T-helper 1 cell treated with Interleukin-12 subunit alpha and Interleukin-12 subunit beta and Interleukin-4 antibody, amounts not matched to agents 30 μg/mL and 1 μg/mL, for 36 hours (primary cell): Measurements from ENCODE around the gene EEF1A2.

Experiments
- H3K27ac Mint-ChIP-seq: one replicate; pipeline ENCODE4 v1.8.0; 2021; ENCODE audit warnings: mild to moderate bottlenecking, mixed read lengths
- H3K27me3 Mint-ChIP-seq: one replicate; pipeline ENCODE4 v1.8.0; 2021; ENCODE audit warnings: low read depth, mixed read lengths
- H3K36me3 Mint-ChIP-seq: one replicate; pipeline ENCODE4 v1.8.0; 2021; ENCODE audit warnings: low read depth, mixed read lengths
- H3K4me1 Mint-ChIP-seq: one replicate; pipeline ENCODE4 v1.8.0; 2021; ENCODE audit warnings: low read depth, mixed read lengths
- H3K4me3 Mint-ChIP-seq: one replicate; pipeline ENCODE4 v1.8.0; 2021; ENCODE audit warnings: mild to moderate bottlenecking, moderate library complexity, mixed read lengths
- H3K9me3 Mint-ChIP-seq: one replicate; pipeline ENCODE4 v1.8.0; 2021; ENCODE audit warnings: mixed read lengths

EEF1A2 gene

GRCh38 chr20:63494084-63494419 lies 4.8 kb downstream of the EEF1A2 start:
- Mint-ChIP-seq H3K27ac (no peak overlapping the region), H3K9me3 (no peaks in the 10 kb centered on the region), H3K27me3 (peaks cover 21% of the 10 kb centered on the region), H3K4me1 (peaks cover 2% of the 10 kb centered on the region), H3K4me3 (no peak overlapping the region), H3K36me3 (no peaks in the 10 kb centered on the region)

- Mint-ChIP-seq H3K27ac (no peak overlapping the region), H3K4me1 (peaks cover 2% of the 10 kb centered on the region), H3K27me3 (peaks cover 21% of the 10 kb centered on the region), H3K4me3 (no peak overlapping the region), H3K9me3 (no peaks in the 10 kb centered on the region), H3K36me3 (no peaks in the 10 kb centered on the region)
Observed at GRCh38 chr20:63493563-63494020, 5.3 kb downstream of the EEF1A2 start.

- no peaks in the 10 kb centered on the region for H3K36me3 Mint-ChIP-seq
- no peak overlapping the region for H3K4me3 Mint-ChIP-seq
- H3K27ac Mint-ChIP-seq: no peak overlapping the region
- H3K9me3 Mint-ChIP-seq: no peaks in the 10 kb centered on the region
- peaks cover 2% of the 10 kb centered on the region for H3K4me1 Mint-ChIP-seq
- H3K27me3 Mint-ChIP-seq: peaks cover 21% of the 10 kb centered on the region
Observed at GRCh38 chr20:63492982-63493381, 5.9 kb downstream of the EEF1A2 start.

- peaks cover 19% of the 10 kb centered on the region for H3K27me3 Mint-ChIP-seq
- H3K36me3 Mint-ChIP-seq: no peaks in the 10 kb centered on the region
- no peaks in the 10 kb centered on the region for H3K9me3 Mint-ChIP-seq
- H3K27ac Mint-ChIP-seq: no peak overlapping the region
- H3K4me3 Mint-ChIP-seq: no peak overlapping the region
- peaks cover 2% of the 10 kb centered on the region for H3K4me1 Mint-ChIP-seq
Observed at GRCh38 chr20:63492518-63492917, 6.4 kb downstream of the EEF1A2 start.

GRCh38 chr20:63491635-63492230 lies 7.2 kb downstream of the EEF1A2 start:
- H3K9me3 Mint-ChIP-seq: no peaks in the 10 kb centered on the region
- H3K36me3 Mint-ChIP-seq: no peaks in the 10 kb centered on the region
- H3K27me3 Mint-ChIP-seq: peaks cover 11% of the 10 kb centered on the region
- no peak overlapping the region for H3K4me3 Mint-ChIP-seq
- H3K27ac Mint-ChIP-seq: no peak overlapping the region
- H3K4me1 Mint-ChIP-seq: peaks cover 2% of the 10 kb centered on the region

- Mint-ChIP-seq H3K36me3 (no peaks in the 10 kb centered on the region), H3K27ac (no peak overlapping the region), H3K4me1 (no peaks in the 10 kb centered on the region), H3K9me3 (no peaks in the 10 kb centered on the region), H3K4me3 (no peak overlapping the region), H3K27me3 (peaks cover 6% of the 10 kb centered on the region)
Observed at GRCh38 chr20:63491078-63491477, 7.8 kb downstream of the EEF1A2 start.

- peaks cover 6% of the 10 kb centered on the region for H3K27me3 Mint-ChIP-seq
- H3K36me3 Mint-ChIP-seq: no peaks in the 10 kb centered on the region
- H3K27ac Mint-ChIP-seq: no peak overlapping the region
- H3K4me1 Mint-ChIP-seq: no peaks in the 10 kb centered on the region
- H3K9me3 Mint-ChIP-seq: no peaks in the 10 kb centered on the region
- no peak overlapping the region for H3K4me3 Mint-ChIP-seq
Observed at GRCh38 chr20:63490416-63490815, 8.5 kb downstream of the EEF1A2 start.

GRCh38 chr20:63488315-63489251 lies 10.3 kb downstream of the EEF1A2 start:
- H3K27me3 Mint-ChIP-seq: peaks cover 9% of the 10 kb centered on the region
- H3K4me3 Mint-ChIP-seq: no peak overlapping the region
- no peaks in the 10 kb centered on the region for H3K4me1 Mint-ChIP-seq
- H3K9me3 Mint-ChIP-seq: no peaks in the 10 kb centered on the region
- H3K27ac Mint-ChIP-seq: no peak overlapping the region
- H3K36me3 Mint-ChIP-seq: no peaks in the 10 kb centered on the region

- Mint-ChIP-seq H3K36me3 (no peaks in the 10 kb centered on the region), H3K4me1 (peaks cover 1% of the 10 kb centered on the region), H3K9me3 (no peaks in the 10 kb centered on the region), H3K27me3 (peaks cover 9% of the 10 kb centered on the region), H3K4me3 (no peak overlapping the region), H3K27ac (no peak overlapping the region)
Observed at GRCh38 chr20:63487781-63488241, 11.1 kb downstream of the EEF1A2 start.

GRCh38 chr20:63487116-63487764 lies 11.6 kb downstream of the EEF1A2 start:
- Mint-ChIP-seq H3K4me1 (peaks cover 1% of the 10 kb centered on the region), H3K27me3 (peaks cover 9% of the 10 kb centered on the region), H3K36me3 (no peaks in the 10 kb centered on the region)

GRCh38 chr20:63486300-63486855 lies 12.5 kb downstream of the EEF1A2 start:
- Mint-ChIP-seq H3K9me3 (no peaks in the 10 kb centered on the region), H3K4me3 (no peak overlapping the region), H3K36me3 (no peaks in the 10 kb centered on the region), H3K27me3 (peaks cover 9% of the 10 kb centered on the region), H3K4me1 (peaks cover 1% of the 10 kb centered on the region), H3K27ac (no peak overlapping the region)

More at GRCh38 chr20:63487116-63487764, 11.6 kb downstream of the EEF1A2 start:
- Mint-ChIP-seq H3K27ac (no peak overlapping the region), H3K9me3 (no peaks in the 10 kb centered on the region), H3K4me3 (no peak overlapping the region)

GRCh38 chr20:63484651-63485403 lies 14.1 kb downstream of the EEF1A2 start:
- no peak overlapping the region for H3K27ac Mint-ChIP-seq

GRCh38 chr20:63484236-63484635 lies 14.6 kb downstream of the EEF1A2 start:
- peaks cover 4% of the 10 kb centered on the region for H3K27me3 Mint-ChIP-seq
- no peak overlapping the region for H3K4me3 Mint-ChIP-seq
- H3K27ac Mint-ChIP-seq: no peak overlapping the region
- H3K9me3 Mint-ChIP-seq: no peaks in the 10 kb centered on the region
- no peaks in the 10 kb centered on the region for H3K36me3 Mint-ChIP-seq
- peaks cover 1% of the 10 kb centered on the region for H3K4me1 Mint-ChIP-seq

More at GRCh38 chr20:63484651-63485403, 14.1 kb downstream of the EEF1A2 start:
- Mint-ChIP-seq H3K4me1 (peaks cover 1% of the 10 kb centered on the region), H3K9me3 (no peaks in the 10 kb centered on the region), H3K27me3 (peaks cover 9% of the 10 kb centered on the region), H3K4me3 (no peak overlapping the region), H3K36me3 (no peaks in the 10 kb centered on the region)

GRCh38 chr20:63483834-63484233 lies 15.0 kb downstream of the EEF1A2 start:
- Mint-ChIP-seq H3K27me3 (peaks cover 3% of the 10 kb centered on the region), H3K4me1 (peaks cover 1% of the 10 kb centered on the region), H3K9me3 (no peaks in the 10 kb centered on the region), H3K36me3 (no peaks in the 10 kb centered on the region), H3K4me3 (no peak overlapping the region), H3K27ac (no peak overlapping the region)
